ENCODE results near the gene KIRREL3. TPM values are rescaled to one million over a fixed set of nuclear protein-coding genes. Genes with fewer than 3 reads are reported as not detected.

Gene KIRREL3
- total and polyA plus RNA-seq, 2 of the 4 experiments (the other 2 are of a cell fraction) = 10.9 to 15.9 TPM

DNA sequence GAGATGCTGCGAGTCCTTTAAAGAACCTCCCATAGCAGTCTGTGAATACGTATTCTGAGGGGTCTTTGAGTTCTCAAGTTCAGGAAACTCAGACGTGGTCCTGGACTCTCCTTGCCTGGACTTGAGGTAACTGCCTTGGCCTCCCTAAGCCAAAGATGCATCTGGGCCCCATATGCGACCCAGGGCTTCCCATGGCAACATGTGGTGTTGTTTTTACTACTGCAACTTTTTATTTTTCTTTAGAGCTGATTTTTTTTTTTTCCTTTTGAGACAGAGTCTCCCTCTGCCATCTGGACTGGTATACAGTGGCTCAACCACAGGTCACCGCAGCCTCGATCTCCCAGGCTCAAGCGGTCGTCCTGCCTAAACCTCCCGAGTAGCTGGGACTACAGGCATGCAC is 324.0 kb downstream of the KIRREL3 start:
- no peak for TF ChIP-seq CHD1 (IDR thresholded peaks at IDR 0.05; ENCODE audit: low read depth, low read length)
- Histone ChIP-seq H3K4me1 (ENCODE audit: control insufficient read depth, insufficient read depth, low read length) (no peaks in the 10 kb centered on the region), H3K27ac (ENCODE audit: insufficient read depth, low read length) (no peak overlapping the region), H3K4ac (ENCODE audit: low read depth, low read length) (no peak overlapping the region), H3K79me1 (ENCODE audit: low read depth in 1 of 2, low read length in 2 of 2) (no peaks in the 10 kb centered on the region; a peak in 1 of 4 replicates), H4K20me1 (ENCODE audit: insufficient read depth, low read length) (no peaks in the 10 kb centered on the region; the same call in 1 of the 2 replicates), H4K8ac (ENCODE audit: low read depth in 2 of 2, low read length in 2 of 2) (no peak overlapping the region), H4K5ac (ENCODE audit: low read depth, low read length) (no peak overlapping the region), H3K23ac (ENCODE audit: low read depth, low read length) (no peak overlapping the region), H2AFZ (replicated peaks; ENCODE audit: low read length, poor library complexity) (no peak overlapping the region), H2BK120ac (ENCODE audit: low read depth, low read length) (no peak overlapping the region), H2AK9ac (replicated peaks; ENCODE audit: low read depth, low read length, poor library complexity) (no peak overlapping the region), H2BK15ac (ENCODE audit: low read depth, low read length) (no peak overlapping the region), H3K9me1 (ENCODE audit: insufficient read depth, low read length) (no peaks in the 10 kb centered on the region), H3K4me2 (ENCODE audit: low read depth, low read length) (no peak overlapping the region), H3K36me3 (ENCODE audit: control insufficient read depth, insufficient read depth, low read length) (no peaks in the 10 kb centered on the region), H3K14ac (replicated peaks; ENCODE audit: low read depth, low read length) (no peak overlapping the region), H3K4me3 (ENCODE audit: insufficient read depth, low read depth, low read length) (no peak overlapping the region), H3K18ac (ENCODE audit: low read depth, low read length) (no peak overlapping the region), H4K91ac (ENCODE audit: insufficient read depth, low read depth, low read length) (no peak overlapping the region), H2BK20ac (ENCODE audit: low read depth, low read length) (no peak overlapping the region), H3K9ac (ENCODE audit: low read depth, low read length) (no peak overlapping the region), H3K56ac (ENCODE audit: extremely low read depth, insufficient read depth, low read length) (no peak overlapping the region), H3K27me3 (ENCODE audit: control insufficient read depth, insufficient read depth, low read length) (no peaks in the 10 kb centered on the region), H3K9me3 (ENCODE audit: control insufficient read depth, insufficient read depth, low read length) (no peaks in the 10 kb centered on the region), H2BK5ac (ENCODE audit: low read depth, low read length, poor library complexity, severe bottlenecking) (no peak overlapping the region), H2AK5ac (ENCODE audit: low read depth, low read length) (no peak overlapping the region)
- DNase-seq (no peak), ATAC-seq (ENCODE audit: low read depth) (no peak)
- in situ Hi-C loops (cut with MboI; ENCODE audit: low sequenced_read_pairs) (no loop called here), dilution Hi-C loops (cut with HindIII; ENCODE audit: low sequenced_read_pairs, unreplicated experiment) (no loop called here), intact Hi-C loops (cut with micrococcal nuclease) (no loop called here)
- POLR2A ChIA-PET (ENCODE audit: unreplicated experiment) = no interaction called here
- CTCF ChIA-PET = no interaction called here
- WGBS, 2 experiments (ENCODE audit: extremely low coverage in 2 of 2, insufficient read length in 1 of 2) = 88% methylated on average over 2 of the region's 9 CpGs; no CpG with 5 or more reads in 1 of the 2 experiments
- BruUV-seq (replicated peaks) = no TSS peak

Measured in IMR-90 (cell line).